ENCODE data around the gene SMAD3.
"Not testable (repeated sequence)": the region's sequence is repeated elsewhere in the genome, so short reads cannot be mapped to it uniquely, and the experiment has no call there.

SMAD3 gene

DNA sequence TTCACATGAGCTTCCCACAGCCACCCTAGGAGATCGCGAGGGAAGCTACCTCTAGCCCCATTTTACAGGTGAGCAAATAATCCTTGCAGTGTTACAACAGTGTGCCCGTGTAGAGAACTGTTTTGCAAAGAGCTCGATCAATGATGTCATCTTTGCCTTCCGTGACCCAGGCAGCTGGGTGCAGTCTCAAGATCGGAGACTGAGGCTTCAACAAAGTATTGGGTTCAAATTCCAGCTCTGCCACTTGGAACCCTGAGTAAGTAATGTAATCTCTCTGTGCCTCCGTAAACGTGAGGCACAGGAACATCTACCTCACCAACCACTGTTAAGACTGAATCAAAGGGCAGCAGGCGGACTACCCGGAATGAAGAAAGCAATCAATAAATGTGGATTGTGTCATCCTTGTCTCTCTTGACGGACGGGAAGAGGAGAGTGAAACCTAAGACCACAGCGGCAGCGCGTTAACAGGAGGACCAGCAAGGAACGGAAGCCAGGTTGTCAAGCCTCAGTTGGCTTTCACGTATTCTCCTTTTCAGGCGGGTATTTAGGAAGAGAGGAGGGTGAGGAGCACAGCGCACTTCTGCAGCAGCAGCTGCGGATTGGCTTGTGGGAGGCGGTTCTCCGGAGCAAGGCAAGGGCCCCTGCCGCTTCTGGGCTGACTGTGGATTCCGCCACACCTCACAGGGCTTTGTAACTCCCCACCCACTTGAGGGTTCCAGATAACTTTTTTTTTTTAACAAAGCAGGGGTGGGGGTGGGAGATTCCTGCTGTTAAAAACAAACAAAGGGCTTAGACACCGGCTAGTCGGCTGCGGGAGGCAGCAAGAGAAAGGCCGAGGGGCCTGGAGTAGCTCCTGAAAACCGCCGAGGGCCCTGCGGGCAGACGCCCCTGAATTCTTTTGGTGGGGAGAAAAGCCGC, 1.5 kb upstream of the SMAD3 start:
- DNase-seq (ENCODE audit: low spot score) = peak; percentile 94

DNA sequence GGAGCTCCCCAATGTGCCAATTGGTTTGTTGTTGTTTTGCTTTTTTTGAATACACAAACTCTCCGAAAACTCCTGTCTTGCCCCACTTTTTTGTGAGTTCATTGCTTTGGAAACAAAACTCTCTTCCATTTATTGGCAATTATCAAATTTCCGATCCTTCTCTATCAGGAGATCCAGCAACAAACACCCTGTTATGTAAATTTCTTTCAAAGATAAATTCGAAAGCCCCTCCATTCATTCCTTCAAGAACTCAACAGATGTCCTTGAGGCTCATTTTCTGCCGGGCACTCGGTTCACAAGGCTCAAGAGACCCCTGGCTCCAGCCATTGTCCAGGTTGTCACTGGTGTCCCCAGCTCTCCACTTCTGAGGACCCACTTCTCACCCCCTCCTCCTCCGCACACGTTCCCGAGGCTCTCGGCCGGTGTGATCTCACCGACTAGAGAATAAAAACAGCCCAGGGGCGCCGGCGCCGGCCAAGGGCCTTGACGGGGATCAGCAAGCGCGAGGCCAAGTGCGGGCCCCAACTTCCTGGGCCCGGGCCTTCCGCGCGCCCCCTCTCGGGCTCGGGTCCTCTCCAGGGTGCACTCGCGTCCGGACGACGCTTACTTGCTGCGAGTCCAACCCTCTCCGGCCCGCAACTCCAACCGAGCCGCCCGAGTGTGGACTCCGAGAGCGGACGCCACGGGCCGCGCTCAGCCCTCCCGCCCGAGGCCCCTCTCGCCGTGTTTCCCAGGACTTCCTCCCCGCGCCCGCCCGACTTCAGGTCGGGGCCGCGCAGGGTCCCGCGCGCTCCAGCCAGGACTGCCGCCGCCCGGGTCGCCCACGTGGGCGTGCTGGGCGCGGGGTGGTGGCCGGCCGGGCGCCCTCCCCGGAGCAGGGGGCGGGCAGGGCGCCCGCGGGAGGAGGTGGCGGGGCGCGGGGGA, 533 bp upstream of the SMAD3 start:
- no peak for DNase-seq (ENCODE audit: low spot score)

DNA sequence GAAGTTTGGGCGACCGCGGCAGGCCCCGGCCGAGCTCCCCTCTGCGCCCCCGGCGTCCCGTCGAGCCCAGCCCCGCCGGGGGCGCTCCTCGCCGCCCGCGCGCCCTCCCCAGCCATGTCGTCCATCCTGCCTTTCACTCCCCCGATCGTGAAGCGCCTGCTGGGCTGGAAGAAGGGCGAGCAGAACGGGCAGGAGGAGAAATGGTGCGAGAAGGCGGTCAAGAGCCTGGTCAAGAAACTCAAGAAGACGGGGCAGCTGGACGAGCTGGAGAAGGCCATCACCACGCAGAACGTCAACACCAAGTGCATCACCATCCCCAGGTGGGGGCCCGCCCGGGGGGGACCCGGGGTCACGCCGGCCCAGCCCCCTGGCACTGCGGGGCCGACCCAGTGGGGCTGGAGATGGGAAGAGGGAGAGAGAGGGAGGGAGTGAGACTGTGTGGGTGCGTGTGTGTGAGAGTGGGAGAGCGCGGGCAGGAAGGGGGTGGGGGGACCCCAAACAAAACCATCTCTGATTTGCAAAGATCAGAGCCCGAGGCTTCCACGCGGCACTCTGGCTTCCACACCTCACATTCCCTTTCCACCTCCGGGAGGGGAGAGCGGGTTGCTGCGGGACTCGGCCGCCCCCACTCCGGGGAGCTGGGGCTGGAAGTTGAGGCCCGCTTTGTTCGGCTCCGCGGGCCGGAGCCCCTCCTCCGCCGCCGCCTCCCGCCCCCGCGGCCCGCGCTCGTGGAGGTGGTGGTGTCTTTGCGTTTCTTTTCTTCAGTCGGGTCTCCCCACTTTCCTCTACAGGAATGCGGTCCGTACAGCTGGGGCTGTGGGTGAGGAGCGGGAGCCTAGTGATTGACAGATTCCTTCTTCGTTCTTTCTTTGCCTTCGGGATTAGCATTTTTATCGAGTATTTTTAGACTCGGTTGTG, 898 bp downstream of the SMAD3 start:
- no peak for DNase-seq (ENCODE audit: low spot score)

DNA sequence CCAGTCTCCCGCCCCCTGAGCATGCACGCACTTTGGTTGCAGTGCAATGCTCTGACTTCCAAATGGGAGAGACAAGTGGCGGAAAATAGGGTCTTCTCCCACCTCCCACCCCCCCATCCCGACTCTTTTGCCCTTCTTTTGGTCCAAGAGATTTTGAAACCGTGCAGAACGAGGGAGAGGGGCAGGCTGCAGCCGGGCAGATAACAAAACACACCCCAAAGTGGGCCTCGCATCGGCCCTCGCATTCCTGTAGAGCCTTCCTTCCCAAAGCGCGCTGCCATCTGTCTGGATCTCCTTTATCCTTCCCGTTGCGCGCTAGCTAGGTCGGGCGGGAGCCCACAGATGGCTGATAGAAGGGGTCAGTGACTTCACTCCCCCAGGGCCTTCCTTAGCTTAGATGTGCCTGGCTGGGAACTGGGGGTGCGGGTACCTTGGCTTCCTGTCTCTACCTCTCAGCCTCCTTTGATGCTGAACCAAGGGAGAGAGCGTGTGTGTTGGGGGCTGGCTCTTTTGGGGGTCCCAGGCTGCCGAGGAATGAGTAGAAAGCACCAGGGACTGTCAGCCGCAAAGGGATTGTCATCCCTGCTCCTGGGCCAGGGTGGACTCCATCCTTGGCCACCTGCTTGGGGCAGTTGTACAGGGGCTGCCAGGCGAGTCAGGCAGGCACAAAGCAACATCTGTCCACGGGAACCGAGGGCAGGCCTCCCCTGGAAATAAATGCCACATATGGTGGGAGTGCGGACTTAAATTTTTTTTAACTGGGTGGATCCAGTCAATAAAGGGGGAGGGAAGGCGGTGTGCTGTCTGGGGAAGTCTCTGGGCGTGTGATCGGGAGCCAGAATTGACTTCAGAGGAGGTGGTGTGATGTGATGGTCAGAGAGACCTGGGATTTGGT, 1.8 kb downstream of the SMAD3 start:
- no peak for DNase-seq (ENCODE audit: low spot score)

DNA sequence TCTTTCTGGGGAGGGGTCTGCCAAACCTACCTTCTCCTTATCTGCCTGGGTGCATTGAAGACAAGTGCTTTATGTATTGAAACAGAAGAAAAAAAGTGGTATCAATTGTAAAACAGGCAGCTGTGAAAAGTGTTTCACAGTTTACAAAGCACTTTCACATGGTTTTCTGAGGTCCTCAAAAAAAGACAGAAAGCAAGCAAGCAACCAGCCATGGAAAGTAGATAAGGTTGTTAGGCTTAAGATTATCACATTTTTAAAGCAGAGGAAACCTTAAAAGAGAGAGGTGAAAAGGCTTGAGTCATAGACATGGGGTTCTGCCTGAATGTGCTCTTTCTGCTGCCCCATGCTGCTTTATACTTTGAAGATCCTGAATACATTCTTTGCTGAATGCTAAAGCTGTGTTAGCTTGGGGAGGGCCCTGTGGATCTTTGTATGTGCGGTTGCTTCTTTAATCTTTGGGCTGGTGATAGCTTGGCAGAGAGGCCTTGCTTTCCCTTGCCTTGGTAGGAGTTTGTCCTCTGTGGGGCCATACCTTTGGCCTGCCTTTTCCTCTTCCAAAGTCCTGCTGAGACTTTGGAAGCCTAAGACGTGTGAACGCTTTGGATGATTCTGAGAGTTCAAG, 2.6 kb downstream of the SMAD3 start:
- DNase-seq (ENCODE audit: low spot score) = no peak

DNA sequence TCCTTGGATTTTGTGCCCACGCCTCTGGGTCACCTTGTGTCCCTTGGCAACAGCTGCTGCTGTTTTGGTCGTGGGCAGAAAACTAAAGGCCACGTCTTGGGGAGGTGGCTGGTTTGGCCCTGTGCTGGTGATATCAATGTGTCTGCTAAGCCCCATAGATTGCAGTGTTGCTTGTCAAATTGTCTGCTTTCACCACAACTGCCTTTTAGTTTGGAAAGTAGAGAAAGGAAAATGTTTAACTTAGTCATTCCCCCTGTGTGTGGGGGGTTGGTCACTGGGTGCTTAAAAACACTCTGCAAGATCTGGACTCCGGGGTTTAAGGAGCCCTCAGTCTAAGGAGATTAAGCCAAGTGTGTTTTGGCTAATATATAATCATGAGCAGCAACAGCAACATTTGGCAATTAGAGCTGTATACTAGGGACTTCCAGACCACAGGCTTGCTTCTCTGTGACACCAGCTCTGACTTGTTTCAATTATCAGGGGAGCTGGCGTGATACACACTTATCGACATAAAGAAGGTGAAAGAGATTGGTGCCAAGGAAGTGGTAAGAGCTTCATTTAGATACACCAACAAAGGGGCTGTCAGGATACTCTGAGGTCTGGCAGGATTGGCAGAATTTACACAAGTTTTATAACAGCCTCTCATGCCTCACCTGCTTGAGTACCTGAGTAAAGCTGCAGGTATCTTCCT, 3.5 kb downstream of the SMAD3 start:
- DNase-seq (ENCODE audit: low spot score) = no peak

DNA sequence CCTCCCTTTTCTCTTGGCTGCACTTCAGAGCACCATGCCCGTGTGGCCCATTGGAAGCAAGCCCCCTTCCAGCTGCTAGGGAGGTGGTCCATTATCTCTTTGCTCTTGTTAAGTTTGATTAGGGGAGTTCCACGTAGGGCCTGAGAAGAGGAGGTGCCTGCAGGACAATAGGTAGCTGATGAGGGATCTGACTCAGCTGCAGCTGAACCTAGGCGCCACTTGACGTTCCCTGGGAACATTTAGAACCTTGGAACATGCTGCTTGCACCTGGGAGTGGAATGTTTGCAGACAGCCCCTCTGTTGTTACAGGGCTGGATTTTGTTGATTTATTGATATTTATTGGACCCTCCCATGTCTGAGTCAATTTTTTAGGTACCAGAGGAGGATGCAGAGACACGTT, 4.7 kb downstream of the SMAD3 start:
- no peak for DNase-seq (ENCODE audit: low spot score)

DNA sequence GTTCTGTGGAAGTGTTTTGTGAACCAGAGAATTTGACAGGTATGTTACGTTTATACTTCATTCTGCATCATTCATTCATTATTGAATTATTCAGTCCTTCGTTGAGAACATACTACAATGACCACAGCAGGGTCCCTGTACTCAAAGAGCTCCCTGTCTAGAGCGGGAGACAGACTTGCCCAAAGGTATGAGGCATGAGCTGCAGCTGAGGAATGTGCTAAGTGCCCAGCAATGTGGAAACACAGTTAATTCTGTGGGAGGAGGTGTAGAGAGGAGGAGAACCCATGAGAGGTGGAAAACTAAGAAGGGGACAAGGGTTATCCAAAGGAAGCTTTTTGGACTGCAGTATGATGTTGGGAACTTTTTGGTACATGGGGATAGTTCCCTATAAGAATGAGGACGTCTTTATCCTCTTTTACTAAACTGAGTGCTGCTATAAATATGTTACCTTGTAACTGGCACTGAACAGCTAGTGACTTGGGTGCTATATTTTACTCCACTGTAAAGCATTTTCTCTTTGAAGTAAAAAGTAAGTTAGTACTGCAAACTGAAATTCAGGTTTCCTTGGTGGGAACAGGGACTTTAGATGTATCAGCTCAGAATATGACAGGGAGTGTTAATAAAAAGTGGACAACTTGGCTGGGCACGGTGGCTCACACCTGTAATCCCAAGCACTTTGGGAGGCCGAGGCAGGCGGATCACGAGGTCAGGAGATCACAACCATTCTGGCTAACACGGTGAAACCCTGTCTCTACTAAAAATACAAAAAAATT, 5.7 kb downstream of the SMAD3 start:
- no peak for DNase-seq (ENCODE audit: low spot score)

DNA sequence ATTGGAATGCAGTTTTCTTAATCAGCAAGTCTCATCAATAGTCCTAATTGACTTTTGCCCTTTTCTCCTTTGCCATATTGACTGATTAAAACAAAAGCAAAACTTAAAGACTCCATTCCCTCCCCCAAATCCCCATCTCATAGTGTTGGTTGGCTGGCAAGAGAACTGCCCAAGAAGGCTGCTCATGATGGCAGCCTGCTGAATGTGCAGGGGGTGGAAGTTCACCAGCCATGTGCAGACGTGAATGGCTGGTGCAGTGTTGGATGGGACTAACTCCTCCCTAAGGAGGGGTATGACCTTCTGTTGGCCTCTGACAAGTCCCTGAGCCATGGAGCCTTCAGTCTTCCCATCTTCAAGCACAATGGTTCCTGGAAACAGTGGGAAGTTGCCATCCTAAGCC, 7.0 kb downstream of the SMAD3 start:
- no peak for DNase-seq (ENCODE audit: low spot score)

DNA sequence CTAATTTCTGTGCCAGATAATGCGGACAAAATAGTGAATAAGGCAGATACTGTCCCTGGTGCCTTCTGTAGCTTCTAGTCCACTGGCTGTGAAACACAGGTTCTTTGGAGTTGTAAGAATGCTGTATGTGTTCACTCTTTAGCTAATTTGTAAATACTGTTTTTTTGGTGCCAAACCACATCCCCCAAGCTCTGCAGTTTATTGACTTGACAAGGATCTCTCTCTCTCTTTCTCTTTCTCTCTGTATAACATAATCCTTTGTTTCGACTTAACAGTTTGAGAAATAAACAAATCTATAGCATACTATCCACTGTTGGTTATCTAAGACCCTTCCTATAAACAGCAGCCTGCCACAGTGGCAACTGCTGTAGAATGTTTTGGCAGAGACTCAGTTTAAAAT, 7.6 kb downstream of the SMAD3 start:
- DNase-seq (ENCODE audit: low spot score) = no peak

DNA sequence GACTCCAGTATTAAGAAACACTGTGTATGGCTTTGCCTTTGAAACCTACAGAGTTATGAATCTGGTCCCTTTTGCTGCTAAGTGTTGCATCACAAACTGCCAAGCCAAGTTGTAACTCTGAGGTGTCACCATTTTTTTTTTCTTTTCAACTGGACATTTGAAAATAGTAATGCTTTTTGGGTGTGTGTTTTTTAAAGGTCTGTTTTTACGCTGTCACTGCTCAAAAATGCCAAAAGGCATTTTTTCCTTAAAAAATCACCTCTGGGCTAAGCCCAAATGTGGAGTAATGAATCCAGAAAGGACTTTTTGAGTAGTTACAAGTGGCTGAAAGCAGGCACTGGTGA, 9.5 kb downstream of the SMAD3 start:
- no peak for DNase-seq (ENCODE audit: low spot score)

DNA sequence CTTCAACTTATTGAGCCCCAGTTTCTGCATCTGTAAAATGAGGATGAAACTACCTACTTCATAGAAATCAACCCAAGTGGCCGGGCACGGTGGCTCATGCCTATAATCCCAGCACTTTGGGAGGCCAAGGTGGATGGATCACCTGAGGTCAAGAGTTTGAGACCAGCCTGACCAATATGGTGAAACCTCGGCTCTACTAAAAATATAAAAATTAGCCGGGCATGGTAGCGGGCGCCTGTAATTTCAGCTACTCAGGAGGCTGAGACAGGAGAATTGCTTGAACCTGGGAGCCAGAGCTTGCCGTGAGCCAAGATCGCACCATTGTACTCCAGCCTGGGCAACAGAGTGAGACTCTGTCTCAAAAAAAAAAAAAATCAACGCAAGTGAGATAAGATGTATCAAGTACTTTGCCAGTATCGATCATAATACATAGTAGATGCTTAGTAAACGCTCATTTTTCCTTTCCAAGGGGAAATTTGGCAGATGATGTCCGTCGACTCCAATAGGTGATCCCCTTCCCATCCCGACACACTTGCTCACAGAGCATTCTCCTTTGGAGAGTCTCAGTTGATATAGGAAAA, 10.2 kb downstream of the SMAD3 start:
- not testable (repeated sequence) for DNase-seq (ENCODE audit: low spot score)

DNA sequence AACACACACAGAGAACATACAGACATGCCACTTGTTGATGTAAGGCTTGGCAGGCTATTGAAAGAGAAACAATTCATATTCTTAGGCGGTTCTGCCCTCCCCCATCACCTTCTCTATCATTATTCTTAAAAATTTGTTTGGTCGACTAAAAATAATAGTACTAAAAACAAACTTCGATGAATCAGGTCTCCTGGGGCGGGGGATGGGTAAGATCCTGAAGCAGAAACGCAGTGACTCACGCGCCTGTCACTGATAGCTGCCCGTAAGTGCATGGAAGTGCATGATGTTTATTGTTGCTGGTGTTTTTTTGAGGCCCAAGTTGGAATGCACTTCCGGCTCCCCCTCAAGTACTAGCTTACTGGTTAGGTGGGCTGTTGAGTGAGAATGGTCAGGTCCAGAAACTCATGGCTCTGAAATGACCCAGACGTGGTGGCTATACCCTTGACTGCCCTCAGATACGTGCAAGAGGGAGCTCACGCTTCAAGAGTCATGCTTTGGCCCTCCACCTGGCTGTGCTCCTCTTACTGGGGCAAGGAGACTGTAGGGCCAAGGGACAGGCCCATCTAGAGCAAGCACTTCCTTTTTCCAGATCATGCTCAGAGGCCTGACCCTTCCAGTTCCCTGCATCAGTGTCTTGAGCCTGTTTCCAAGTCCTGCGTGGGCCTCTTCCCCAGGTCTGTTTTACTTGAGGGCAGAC, 10.9 kb downstream of the SMAD3 start:
- DNase-seq (ENCODE audit: low spot score) = no peak

DNA sequence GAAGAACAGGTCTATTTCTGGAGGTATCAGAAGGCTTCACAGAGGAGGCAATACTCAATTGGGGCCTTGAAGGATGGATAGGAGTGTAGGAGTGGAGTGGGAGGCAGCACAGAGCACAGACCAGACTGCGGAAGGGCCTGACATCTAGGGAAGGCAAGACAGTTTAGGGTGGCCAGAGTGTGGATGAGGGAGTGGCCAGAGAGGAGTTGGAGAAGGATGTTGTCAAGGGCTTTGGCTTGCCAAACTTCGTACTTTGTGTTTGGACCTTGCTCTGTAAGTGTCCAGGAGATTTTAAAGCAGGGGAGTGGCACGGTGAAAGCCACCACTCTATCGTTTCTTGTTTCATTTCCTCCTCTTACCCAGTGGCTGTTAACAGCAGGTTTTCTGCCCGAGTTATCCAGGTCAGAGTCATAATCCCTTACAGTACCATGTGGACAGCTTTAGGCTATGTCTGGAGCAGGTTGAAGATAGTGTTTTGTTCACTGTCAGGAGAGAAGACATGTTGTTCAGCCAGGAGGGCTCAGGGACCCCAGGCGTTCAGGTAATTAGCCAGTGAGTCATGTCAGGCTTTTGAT, 12.3 kb downstream of the SMAD3 start:
- DNase-seq (ENCODE audit: low spot score) = no peak

DNA sequence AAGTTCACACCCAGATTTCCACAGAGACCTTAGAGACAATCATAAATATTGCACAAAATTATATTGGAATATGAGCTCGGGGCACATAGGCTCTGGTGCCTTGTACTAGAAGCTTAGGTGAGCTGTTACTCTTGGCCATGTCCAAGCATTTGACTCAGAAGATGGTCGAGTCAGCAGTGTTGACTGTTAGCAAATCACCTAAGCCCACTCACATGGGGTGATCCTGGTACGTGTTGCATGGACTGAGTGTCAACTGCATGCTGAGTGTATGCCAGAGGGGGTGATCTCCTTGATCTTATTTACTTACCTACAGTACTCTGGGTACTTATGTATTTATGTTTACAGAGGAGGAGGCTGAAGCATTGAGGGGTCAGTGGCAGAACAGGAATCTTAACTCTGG, 14.0 kb downstream of the SMAD3 start:
- no peak for DNase-seq (ENCODE audit: low spot score)

DNA sequence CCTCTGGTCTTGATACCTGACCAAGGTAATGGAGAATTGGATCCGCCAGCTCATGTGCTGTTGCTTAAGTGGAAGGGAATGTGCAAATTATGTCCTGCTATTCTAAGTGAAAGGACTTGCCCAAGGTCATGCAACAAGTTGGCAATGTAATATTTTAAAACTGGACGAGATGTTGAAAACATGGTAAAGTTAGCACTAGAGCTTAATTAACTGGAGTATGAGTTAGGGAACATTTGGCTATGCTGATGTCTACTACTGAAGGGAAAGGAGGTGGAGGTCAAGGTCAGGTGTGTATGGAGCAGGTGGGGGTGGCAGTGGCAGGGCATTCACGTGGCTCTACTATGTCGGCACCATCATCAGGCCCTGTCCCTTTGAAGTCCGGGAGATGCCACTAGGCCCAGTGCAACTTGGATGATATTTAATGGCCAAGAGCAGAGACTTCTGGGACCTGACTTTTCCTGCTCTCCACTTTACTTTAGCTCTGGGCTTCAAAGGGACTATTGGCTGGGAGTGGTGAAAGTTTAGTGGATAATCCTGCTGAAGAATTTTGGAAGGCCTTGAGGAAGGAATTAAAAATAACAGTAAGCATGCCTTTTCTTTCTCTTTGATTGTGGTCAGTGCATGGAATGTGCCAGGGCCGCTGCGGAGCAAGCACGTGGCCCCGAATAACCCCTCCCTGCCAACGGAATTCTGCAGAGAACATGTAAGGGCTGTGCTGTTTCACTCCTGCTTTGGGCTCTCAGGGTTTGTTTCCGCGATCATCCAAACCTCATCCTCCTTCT, 14.9 kb downstream of the SMAD3 start:
- DNase-seq (ENCODE audit: low spot score) = no peak

DNA sequence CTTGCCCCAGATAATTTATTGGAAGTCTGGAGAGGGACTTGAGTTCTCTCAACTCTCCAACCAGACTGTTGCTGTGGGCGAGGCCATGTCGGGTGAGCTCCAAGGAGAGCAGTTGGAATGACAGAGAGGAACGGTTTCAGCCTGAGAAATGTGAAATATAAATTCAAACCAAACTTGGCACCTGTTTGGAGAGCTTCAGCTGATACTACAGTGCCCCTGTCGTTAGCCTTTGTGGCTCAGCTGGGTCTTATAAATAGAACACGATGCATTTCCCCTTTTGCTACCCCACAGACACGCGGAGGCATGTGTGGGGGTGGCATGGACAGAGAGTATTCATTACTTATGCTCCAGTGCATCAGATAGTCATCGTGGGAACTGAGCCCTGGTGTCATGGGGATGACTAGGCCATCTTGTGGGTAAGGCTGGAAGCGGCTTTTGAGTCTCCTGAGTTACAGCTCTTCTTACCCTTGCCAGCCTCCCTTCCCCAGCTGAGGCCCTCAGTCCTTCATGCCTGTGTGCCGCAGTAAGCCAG, 15.6 kb downstream of the SMAD3 start:
- no peak for DNase-seq (ENCODE audit: low spot score)
